DND-41 (cell line): ENCODE measurements around the gene YWHAG.

Experiments
- ATAC-seq: fragments of 200-7000 bp; cut with Tn5 transposase; 3 replicates; pipeline ENCODE4 v1.9.1; 2021; ENCODE audit warnings: low read depth; ENCODE audit not compliant: insufficient read depth
- DNase-seq: peaks from one replicate; pipeline ENCODE4 v3.0.0-alpha.2; 2020
- H2AFZ ChIP-seq: 2 replicates; pipeline ENCODE4 v1.6.0; 2012; ENCODE audit warnings: low read depth, low read length
- H3K27ac ChIP-seq: 2 replicates; pipeline ENCODE4 v1.5.1; 2012; ENCODE audit warnings: low read length, inconsistent platforms
- H3K27me3 ChIP-seq: fragments of 200-600 bp; sonication (generic); 2 replicates; pipeline ENCODE4 v1.6.0; 2012; ENCODE audit warnings: low read length, mild to moderate bottlenecking, inconsistent platforms; ENCODE audit not compliant: insufficient read depth, poor library complexity
- H3K36me3 ChIP-seq: 2 replicates; pipeline ENCODE4 v1.5.1; 2012; ENCODE audit warnings: low read length, inconsistent platforms; ENCODE audit not compliant: insufficient read depth
- H3K4me1 ChIP-seq: 2 replicates; pipeline ENCODE4 v1.5.1; 2012; ENCODE audit warnings: mild to moderate bottlenecking, low read length; ENCODE audit not compliant: insufficient read depth
- H3K4me2 ChIP-seq: 2 replicates; pipeline ENCODE4 v1.6.0; 2012; ENCODE audit warnings: mild to moderate bottlenecking, moderate library complexity, low read length, inconsistent platforms; ENCODE audit not compliant: insufficient read depth
- H3K4me3 ChIP-seq, 2 experiments: fragments of 200-600 bp in 1 of 2; shearing (Covaris generic) in 1 of 2; 2 replicates each; pipeline ENCODE4 v1.5.1; 2012 to 2016; ENCODE audit warnings: inconsistent platforms in 2 of 2, low read length in 2 of 2, mild to moderate bottlenecking in 2 of 2, low read depth in 1 of 2, moderate library complexity in 1 of 2
- H3K79me2 ChIP-seq: 2 replicates; pipeline ENCODE4 v1.6.0; 2012; ENCODE audit warnings: low read length, inconsistent platforms; ENCODE audit not compliant: insufficient read depth
- H3K9ac ChIP-seq: 2 replicates; pipeline ENCODE4 v1.6.0; 2012; ENCODE audit warnings: low read depth, mild to moderate bottlenecking, inconsistent platforms, low read length, moderate library complexity
- H3K9me3 ChIP-seq: 2 replicates; pipeline ENCODE4 v1.5.1; 2012; ENCODE audit warnings: low read length, moderate library complexity, mild to moderate bottlenecking, inconsistent platforms; ENCODE audit not compliant: insufficient read depth, severe bottlenecking
- H4K20me1 ChIP-seq: 2 replicates; pipeline ENCODE4 v1.6.0; 2012; ENCODE audit warnings: low read length; ENCODE audit not compliant: insufficient read depth
- CTCF ChIP-seq: IDR thresholded peaks from 2 replicates; pipeline ENCODE4 v1.5.1; 2012; ENCODE audit warnings: borderline replicate concordance, low read length, moderate library complexity, mild to moderate bottlenecking; ENCODE audit not compliant: poor library complexity, severe bottlenecking; ENCODE audit errors: extremely low read depth
- EZH2 ChIP-seq: IDR thresholded peaks from 3 replicates; pipeline ENCODE4 v1.6.1; 2012; ENCODE audit warnings: borderline replicate concordance, low read depth, mild to moderate bottlenecking, moderate library complexity, low read length, inconsistent platforms; ENCODE audit not compliant: severe bottlenecking

YWHAG gene

GRCh38 chr7:76318488-76319353 is 40.1 kb downstream of the YWHAG start:
- peak overlapping the region; percentile 51 to 87 for H3K4me3 ChIP-seq
- DNase-seq, result peak; percentile 55
- TF ChIP-seq CTCF (peak; percentile 56), EZH2 (no peak)

GRCh38 chr7:76317782-76318487 is 40.9 kb downstream of the YWHAG start:
- Histone ChIP-seq H3K4me3 (peak overlapping the region; percentile 51 to 87; a peak in 3 of 4 replicates), H2AFZ (peak overlapping the region; percentile 91), H3K9ac (peak overlapping the region; percentile 90), H3K27me3 (no peaks in the 10 kb centered on the region), H3K36me3 (peaks cover 8% of the 10 kb centered on the region), H4K20me1 (peaks cover 5% of the 10 kb centered on the region; the same call in 1 of the 2 replicates), H3K4me1 (peaks cover 26% of the 10 kb centered on the region), H3K4me2 (peak overlapping the region; percentile 84), H3K9me3 (no peaks in the 10 kb centered on the region), H3K27ac (peak overlapping the region; percentile 91), H3K79me2 (peaks cover 12% of the 10 kb centered on the region)
- peak; percentile 98 for DNase-seq
- TF ChIP-seq CTCF (no peak), EZH2 (no peak)
- ATAC-seq, result peak; percentile 94

More at GRCh38 chr7:76318488-76319353, 40.1 kb downstream of the YWHAG start:
- Histone ChIP-seq H3K36me3 (peaks cover 8% of the 10 kb centered on the region), H3K79me2 (peaks cover 12% of the 10 kb centered on the region), H3K4me1 (peaks cover 26% of the 10 kb centered on the region), H4K20me1 (peaks cover 5% of the 10 kb centered on the region; the same call in 1 of the 2 replicates), H3K4me2 (peak overlapping the region; percentile 84), H3K27ac (peak overlapping the region; percentile 91), H2AFZ (peak overlapping the region; percentile 91), H3K9me3 (no peaks in the 10 kb centered on the region), H3K27me3 (no peaks in the 10 kb centered on the region), H3K9ac (peak overlapping the region; percentile 90)
- peak; percentile 23 for ATAC-seq

GRCh38 chr7:76316984-76317781 is 41.6 kb downstream of the YWHAG start:
- no peak for DNase-seq
- Histone ChIP-seq H3K27ac (peak overlapping the region; percentile 86), H3K4me1 (peaks cover 26% of the 10 kb centered on the region), H3K36me3 (peaks cover 1% of the 10 kb centered on the region; the same call in 1 of the 2 replicates), H3K4me3 (peak overlapping the region; percentile 17 to 87; a peak in 3 of 4 replicates), H3K79me2 (peaks cover 12% of the 10 kb centered on the region), H3K9ac (peak overlapping the region; percentile 90), H3K27me3 (no peaks in the 10 kb centered on the region), H3K9me3 (no peaks in the 10 kb centered on the region), H3K4me2 (peak overlapping the region; percentile 84), H2AFZ (peak overlapping the region; percentile 87), H4K20me1 (no peaks in the 10 kb centered on the region)
- ATAC-seq, result no peak
- no peak for TF ChIP-seq EZH2
- no peak for TF ChIP-seq CTCF
